Measurements from ENCODE around the gene DDX25.

DNA sequence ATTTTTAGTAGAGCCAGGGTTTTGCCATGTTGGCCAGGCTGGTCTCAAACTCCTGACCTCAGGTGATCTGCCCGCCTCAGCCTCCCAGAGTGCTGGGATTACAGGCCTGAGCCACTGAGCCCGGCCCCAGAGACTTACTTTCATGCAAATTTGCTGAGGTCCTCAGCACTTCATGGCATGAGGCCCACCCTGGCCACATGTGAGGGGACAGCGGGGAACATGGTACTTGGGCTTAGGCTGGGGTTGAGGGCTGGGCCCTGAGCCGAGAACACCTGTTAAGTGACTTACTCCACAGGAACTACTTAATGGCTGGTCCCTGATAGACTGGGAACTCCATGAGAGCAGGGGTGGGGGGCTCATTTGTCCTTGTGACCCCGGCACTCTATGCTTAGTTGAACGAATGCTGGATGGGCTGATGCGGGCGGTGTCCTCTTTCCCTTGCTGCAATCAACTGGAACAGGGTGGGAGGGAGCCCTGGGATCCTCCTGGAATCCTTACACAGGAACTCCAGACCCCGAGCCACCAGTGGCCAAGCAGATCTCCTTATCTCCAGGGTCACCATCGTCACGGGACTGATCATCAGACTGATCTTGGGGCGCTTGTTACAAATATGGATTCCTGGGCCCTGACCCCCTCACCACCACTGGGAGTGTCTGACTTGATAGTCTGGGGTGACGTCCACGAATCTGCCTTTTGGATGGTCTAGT, 42.6 kb downstream of the DDX25 start:
- TF ChIP-seq, protein P1, sequence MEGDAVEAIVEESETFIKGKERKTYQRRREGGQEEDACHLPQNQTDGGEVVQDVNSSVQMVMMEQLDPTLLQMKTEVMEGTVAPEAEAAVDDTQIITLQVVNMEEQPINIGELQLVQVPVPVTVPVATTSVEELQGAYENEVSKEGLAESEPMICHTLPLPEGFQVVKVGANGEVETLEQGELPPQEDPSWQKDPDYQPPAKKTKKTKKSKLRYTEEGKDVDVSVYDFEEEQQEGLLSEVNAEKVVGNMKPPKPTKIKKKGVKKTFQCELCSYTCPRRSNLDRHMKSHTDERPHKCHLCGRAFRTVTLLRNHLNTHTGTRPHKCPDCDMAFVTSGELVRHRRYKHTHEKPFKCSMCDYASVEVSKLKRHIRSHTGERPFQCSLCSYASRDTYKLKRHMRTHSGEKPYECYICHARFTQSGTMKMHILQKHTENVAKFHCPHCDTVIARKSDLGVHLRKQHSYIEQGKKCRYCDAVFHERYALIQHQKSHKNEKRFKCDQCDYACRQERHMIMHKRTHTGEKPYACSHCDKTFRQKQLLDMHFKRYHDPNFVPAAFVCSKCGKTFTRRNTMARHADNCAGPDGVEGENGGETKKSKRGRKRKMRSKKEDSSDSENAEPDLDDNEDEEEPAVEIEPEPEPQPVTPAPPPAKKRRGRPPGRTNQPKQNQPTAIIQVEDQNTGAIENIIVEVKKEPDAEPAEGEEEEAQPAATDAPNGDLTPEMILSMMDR (IDR thresholded peaks at IDR 0.05): no peak
- no peak for TF ChIP-seq EP300 (IDR thresholded peaks at IDR 0.05)
